SH-SY5Y (cell line): ENCODE results near the gene RNF133.

Experiments
- GATA2 ChIP-seq: IDR thresholded peaks from 2 replicates; pipeline ENCODE4 v1.6.1; 2011; ENCODE audit warnings: mild to moderate bottlenecking, low read depth, low read length
- GATA3 ChIP-seq: IDR thresholded peaks from 2 replicates; pipeline ENCODE4 v1.6.1; 2011; ENCODE audit warnings: low read depth, mild to moderate bottlenecking, low read length, moderate library complexity

RNF133 gene

GRCh38 chr7:122679813-122680212 is 19.1 kb downstream of the RNF133 start:
- no peak for TF ChIP-seq GATA2
- TF ChIP-seq GATA3 = no peak

- TF ChIP-seq GATA2 (no peak), GATA3 (no peak)
Observed at GRCh38 chr7:122677149-122677548, 21.8 kb downstream of the RNF133 start.

GRCh38 chr7:122676466-122676865 is 22.5 kb downstream of the RNF133 start:
- TF ChIP-seq GATA2 (no peak), GATA3 (no peak)

GRCh38 chr7:122675621-122676020 is 23.3 kb downstream of the RNF133 start:
- no peak for TF ChIP-seq GATA2
- no peak for TF ChIP-seq GATA3

GRCh38 chr7:122675011-122675410 is 23.9 kb downstream of the RNF133 start:
- TF ChIP-seq GATA3 (no peak), GATA2 (no peak)

- no peak for TF ChIP-seq GATA2
Observed at GRCh38 chr7:122674502-122674901, 24.4 kb downstream of the RNF133 start.

GRCh38 chr7:122673951-122674350 is 25.0 kb downstream of the RNF133 start:
- TF ChIP-seq GATA3 (no peak), GATA2 (no peak)

GRCh38 chr7:122672536-122672935 is 26.4 kb downstream of the RNF133 start:
- TF ChIP-seq GATA2 (no peak), GATA3 (no peak)

GRCh38 chr7:122663733-122664132 is 35.2 kb downstream of the RNF133 start:
- TF ChIP-seq GATA3 = no peak
- TF ChIP-seq GATA2 = no peak

GRCh38 chr7:122658856-122659255 is 40.1 kb downstream of the RNF133 start:
- TF ChIP-seq GATA3 (no peak), GATA2 (no peak)

GRCh38 chr7:122653685-122654084 is 45.2 kb downstream of the RNF133 start:
- no peak for TF ChIP-seq GATA2
- TF ChIP-seq GATA3 = no peak

GRCh38 chr7:122652876-122653275 is 46.0 kb downstream of the RNF133 start:
- no peak for TF ChIP-seq GATA3
- no peak for TF ChIP-seq GATA2

GRCh38 chr7:122651451-122651850 is 47.5 kb downstream of the RNF133 start:
- TF ChIP-seq GATA2 (no peak), GATA3 (no peak)
